SK-N-SH (cell line): ENCODE data around the gene SAE1.

Experiments used
- CTCF ChIP-seq: fragments of 200-600 bp; sonication (generic); IDR thresholded peaks from 2 replicates; pipeline ENCODE4 v1.6.1; 2017; ENCODE audit warnings: antibody characterized with exemption, mild to moderate bottlenecking, moderate library complexity
- EP300 ChIP-seq, 2 experiments: IDR thresholded peaks; 2 replicates each; pipeline versions ENCODE4 v1.4.0 to v1.6.1; 2012; ENCODE audit warnings: borderline replicate concordance in 1 of 2, low read depth in 1 of 2, low read length in 1 of 2
- REST ChIP-seq: IDR thresholded peaks from 2 replicates; pipeline ENCODE4 v1.6.1; 2012; ENCODE audit warnings: mild to moderate bottlenecking, low read depth, low read length, moderate library complexity

- no peak for TF ChIP-seq EP300 (IDR thresholded peaks at IDR 0.05; ENCODE audit: borderline replicate concordance in 1 of 2, low read depth in 1 of 2, low read length in 1 of 2)
- TF ChIP-seq CTCF, result no peak
- TF ChIP-seq REST, result no peak
Measured at GRCh38 chr19:47081095-47081494, 49.5 kb upstream of the SAE1 start.
